Measurements from ENCODE around the gene GAL3ST2.
"Not testable (repeated sequence)": the region's sequence is repeated elsewhere in the genome, so short reads cannot be mapped to it uniquely, and the experiment has no call there.

GRCh38 chr2:241823531-241824437, 47.2 kb downstream of the GAL3ST2 start:
- TF ChIP-seq CTCF, POLR2A (IDR thresholded peaks at IDR 0.05): not testable (repeated sequence)
